PFSK-1 (cell line): ENCODE data around the gene CAMTA1.

Experiments
- FOXP2 ChIP-seq: optimal IDR thresholded peaks from 2 replicates; pipeline ENCODE3; 2011; ENCODE audit warnings: borderline replicate concordance, control low read depth, inconsistent platforms; ENCODE audit not compliant: insufficient read depth; ENCODE audit errors: extremely low read length, extremely low read depth
- POLR2AphosphoS5 ChIP-seq: IDR thresholded peaks from 2 replicates; pipeline ENCODE4 v1.6.1; 2012; ENCODE audit warnings: low read depth, mild to moderate bottlenecking, control low read depth, low read length, moderate library complexity
- REST ChIP-seq, 2 experiments: IDR thresholded peaks; 2 replicates each; pipeline versions ENCODE4 v1.6.1 to v1.8.0; 2011 to 2012; ENCODE audit warnings: low read depth in 2 of 2, low read length in 2 of 2, control low read depth in 1 of 2, inconsistent platforms in 1 of 2, mild to moderate bottlenecking in 1 of 2, moderate library complexity in 1 of 2; ENCODE audit not compliant: insufficient read depth in 1 of 2
- SIN3A ChIP-seq: IDR thresholded peaks from 2 replicates; pipeline ENCODE4 v1.6.1; 2012; ENCODE audit warnings: mild to moderate bottlenecking, low read length, moderate library complexity, borderline replicate concordance; ENCODE audit not compliant: insufficient read depth
- TAF1 ChIP-seq: IDR thresholded peaks from 2 replicates; pipeline ENCODE4 v1.6.1; 2012; ENCODE audit warnings: low read length, control low read depth, borderline replicate concordance; ENCODE audit not compliant: insufficient read depth

Gene CAMTA1

GRCh38 chr1:6937048-6937447 is 151.8 kb downstream of the CAMTA1 start:
- TF ChIP-seq TAF1, result no peak
- no peak for TF ChIP-seq REST (IDR thresholded peaks at IDR 0.05; ENCODE audit: insufficient read depth in 1 of 2, low read depth in 2 of 2, low read length in 2 of 2)
- no peak for TF ChIP-seq POLR2AphosphoS5
- no peak for TF ChIP-seq SIN3A
- TF ChIP-seq FOXP2, result no peak

GRCh38 chr1:6939363-6939762 is 154.1 kb downstream of the CAMTA1 start:
- no peak for TF ChIP-seq POLR2AphosphoS5
- TF ChIP-seq TAF1, result no peak
- TF ChIP-seq REST (IDR thresholded peaks at IDR 0.05; ENCODE audit: insufficient read depth in 1 of 2, low read depth in 2 of 2, low read length in 2 of 2), result no peak
- TF ChIP-seq SIN3A, result no peak
- no peak for TF ChIP-seq FOXP2

GRCh38 chr1:6941786-6942185 is 156.5 kb downstream of the CAMTA1 start:
- TF ChIP-seq POLR2AphosphoS5 (no peak), FOXP2 (no peak), REST (IDR thresholded peaks at IDR 0.05; ENCODE audit: insufficient read depth in 1 of 2, low read depth in 2 of 2, low read length in 2 of 2) (no peak), SIN3A (no peak), TAF1 (no peak)

- TF ChIP-seq REST (IDR thresholded peaks at IDR 0.05; ENCODE audit: insufficient read depth in 1 of 2, low read depth in 2 of 2, low read length in 2 of 2) (no peak), TAF1 (no peak), SIN3A (no peak), POLR2AphosphoS5 (no peak), FOXP2 (no peak)
Observed at GRCh38 chr1:6942990-6943389, 157.7 kb downstream of the CAMTA1 start.

- TF ChIP-seq POLR2AphosphoS5, result no peak
- TF ChIP-seq TAF1, result no peak
- no peak for TF ChIP-seq FOXP2
- TF ChIP-seq SIN3A, result no peak
- no peak for TF ChIP-seq REST (IDR thresholded peaks at IDR 0.05; ENCODE audit: insufficient read depth in 1 of 2, low read depth in 2 of 2, low read length in 2 of 2)
Observed at GRCh38 chr1:6944434-6944833, 159.2 kb downstream of the CAMTA1 start.
